PC-3 (cell line): ENCODE results near the gene RGS3. TPM values are rescaled to one million over a fixed set of nuclear protein-coding genes. Genes with fewer than 3 reads are reported as not detected.

Experiments
- ATAC-seq: fragments of 200-7000 bp; cut with Tn5 transposase; 2 replicates; pipeline ENCODE4 v1.9.1; 2020; ENCODE audit warnings: mild to moderate bottlenecking, moderate library complexity
- BruUV-seq: library from RNA; stranded (reverse); fragments of 400-500 nt; replicated peaks from 2 replicates; lab custom pipeline; 2021; lab: Mats Ljungman, UMichigan
- CTCF ChIA-PET: fragments of 300-600 bp; sonication (Branson Sonifier 250); formaldehyde crosslinking; loops from one replicate; lab custom pipeline; 2022; ENCODE audit warnings: antibody characterized with exemption; lab: Charles Lee
- POLR2A ChIA-PET: fragments of 300-600 bp; sonication (Branson Sonifier 250); formaldehyde crosslinking; loops from one replicate; lab custom pipeline; 2022; ENCODE audit warnings: antibody characterized with exemption; ENCODE audit not compliant: unreplicated experiment; lab: Charles Lee
- DNase-seq: peaks from one replicate; pipeline ENCODE4 v3.0.0-alpha.2; 2015
- H2AFZ ChIP-seq: fragments of 300-600 bp; sonication (generic); 2 replicates; pipeline ENCODE4 v1.6.0; 2016; ENCODE audit warnings: antibody characterized with exemption, low read length
- H3F3A ChIP-seq: fragments of 300-600 bp; sonication (generic); one replicate; pipeline ENCODE4 v1.6.0; 2017; ENCODE audit warnings: antibody characterized with exemption, low read length, control low read depth, mild to moderate bottlenecking; ENCODE audit not compliant: unreplicated experiment
- H3K27ac ChIP-seq: fragments of 300-600 bp; sonication (generic); 2 replicates; pipeline ENCODE4 v1.5.1; 2016; ENCODE audit warnings: mild to moderate bottlenecking, low read length
- H3K27me3 ChIP-seq: fragments of 300-600 bp; sonication (generic); 2 replicates; pipeline ENCODE4 v1.6.1; 2016; ENCODE audit warnings: low read length, mixed read lengths
- H3K36me3 ChIP-seq: fragments of 300-600 bp; sonication (generic); 2 replicates; pipeline ENCODE4 v1.6.1; 2016; ENCODE audit warnings: low read depth, mixed run types, low read length, mixed read lengths
- H3K4me1 ChIP-seq: fragments of 300-600 bp; sonication (generic); 2 replicates; pipeline ENCODE4 v1.5.1; 2016; ENCODE audit warnings: low read length; ENCODE audit not compliant: insufficient read depth
- H3K4me2 ChIP-seq: fragments of 300-600 bp; sonication (generic); 2 replicates; pipeline ENCODE4 v1.6.0; 2016; ENCODE audit warnings: low read length
- H3K4me3 ChIP-seq: fragments of 300-600 bp; sonication (generic); 2 replicates; pipeline ENCODE4 v1.5.1; 2016; ENCODE audit warnings: mild to moderate bottlenecking, low read length, mixed read lengths
- H3K79me2 ChIP-seq: fragments of 300-600 bp; sonication (generic); 2 replicates; pipeline ENCODE4 v1.6.1; 2017; ENCODE audit warnings: low read length, mixed read lengths
- H3K9ac ChIP-seq: fragments of 300-600 bp; sonication (generic); 2 replicates; pipeline ENCODE4 v1.6.0; 2016; ENCODE audit warnings: mild to moderate bottlenecking, low read length
- H3K9me2 ChIP-seq: fragments of 300-600 bp; sonication (generic); replicated peaks from 2 replicates; pipeline ENCODE4 v1.6.1; 2016; ENCODE audit warnings: mixed run types, low read length, mixed read lengths
- H3K9me3 ChIP-seq: fragments of 300-600 bp; sonication (generic); 2 replicates; pipeline ENCODE4 v1.6.1; 2016; ENCODE audit warnings: low read length, mixed read lengths
- H4K20me1 ChIP-seq: fragments of 300-600 bp; sonication (generic); 2 replicates; pipeline ENCODE4 v1.6.1; 2016; ENCODE audit warnings: low read length, mixed read lengths
- CTCF ChIP-seq: fragments of 300-600 bp; sonication (generic); conservative IDR thresholded peaks from 2 replicates; pipeline ENCODE4 v1.5.1; 2017; ENCODE audit warnings: antibody characterized with exemption, low read depth, mild to moderate bottlenecking, low read length
- EZH2 ChIP-seq: fragments of 300-600 bp; sonication (generic); IDR thresholded peaks from one replicate; pipeline ENCODE4 v1.6.1; 2017; ENCODE audit warnings: antibody characterized with exemption, mild to moderate bottlenecking, low read length; ENCODE audit not compliant: unreplicated experiment
- EZH2phosphoT487 ChIP-seq: fragments of 300-600 bp; sonication (generic); IDR thresholded peaks from 2 replicates; pipeline ENCODE4 v1.6.1; 2018; ENCODE audit warnings: mild to moderate bottlenecking, antibody characterized with exemption, low read length, borderline replicate concordance
- intact Hi-C: fragments of 100-400 bp; cut with micrococcal nuclease; formaldehyde crosslinking; loops from 2 replicates; pipeline ENCODE4 v1.9.0; 2023
- total RNA-seq: library from RNA; depleted of rRNA; stranded (reverse); fragments of >200 nt; gene quantifications from 2 replicates; pipeline ENCODE4 v1.2.3, GENCODE V29; 2014

The RGS3 gene
- total RNA-seq, 1 experiment from 2014 or later = 26.3 TPM

GRCh38 chr9:113492343-113493202 is 29.0 kb downstream of the RGS3 start:
- no peak overlapping the region for H2AFZ ChIP-seq
- no peaks in the 10 kb centered on the region for H3K4me1 ChIP-seq
- no peaks in the 10 kb centered on the region for H4K20me1 ChIP-seq
- no peak overlapping the region for H3K4me3 ChIP-seq
- no peaks in the 10 kb centered on the region for H3K27me3 ChIP-seq
- no peak for TF ChIP-seq EZH2
- no peak for ATAC-seq
- no peaks in the 10 kb centered on the region for H3K79me2 ChIP-seq
- H3F3A ChIP-seq = no peaks in the 10 kb centered on the region
- no peak for DNase-seq
- ChIA-PET POLR2A (no interaction called here), CTCF (interaction anchor here (0.8 kb wide), 1 partner anchor 166 kb away, joined by 3 read pairs; no protein-coding TSS in a partner anchor)
- H3K36me3 ChIP-seq = no peaks in the 10 kb centered on the region
- no peak overlapping the region for H3K9ac ChIP-seq
- H3K9me3 ChIP-seq = no peaks in the 10 kb centered on the region
- H3K27ac ChIP-seq = no peak overlapping the region
- no peaks in the 10 kb centered on the region for H3K9me2 ChIP-seq
- BruUV-seq = no TSS peak
- intact Hi-C loops = no loop called here
- no peak overlapping the region for H3K4me2 ChIP-seq

GRCh38 chr9:113493203-113493520 is 29.6 kb downstream of the RGS3 start:
- H3K9me3 ChIP-seq = no peaks in the 10 kb centered on the region
- H3K9ac ChIP-seq = no peak overlapping the region
- no peak overlapping the region for H3K4me3 ChIP-seq
- H3K4me2 ChIP-seq = no peak overlapping the region
- H3K27ac ChIP-seq = no peak overlapping the region
- H2AFZ ChIP-seq = no peak overlapping the region
- H3K79me2 ChIP-seq = no peaks in the 10 kb centered on the region
- no TSS peak for BruUV-seq
- CTCF ChIA-PET = interaction anchor here (0.8 kb wide), 1 partner anchor 165 kb away, joined by 3 read pairs; no protein-coding TSS in a partner anchor
- no peaks in the 10 kb centered on the region for H3F3A ChIP-seq
- H3K27me3 ChIP-seq = no peaks in the 10 kb centered on the region
- no peaks in the 10 kb centered on the region for H3K36me3 ChIP-seq
- DNase-seq = no peak
- ATAC-seq = no peak
- H3K9me2 ChIP-seq = no peaks in the 10 kb centered on the region
- POLR2A ChIA-PET = no interaction called here
- TF ChIP-seq CTCF (no peak), EZH2 (no peak), EZH2phosphoT487 (no peak)
- no peaks in the 10 kb centered on the region for H3K4me1 ChIP-seq
- no peaks in the 10 kb centered on the region for H4K20me1 ChIP-seq
- intact Hi-C loops = no loop called here

- BruUV-seq = no TSS peak
- no peaks in the 10 kb centered on the region for H3K79me2 ChIP-seq
- no peak for TF ChIP-seq EZH2
- TF ChIP-seq CTCF = no peak
- no peak for TF ChIP-seq EZH2phosphoT487
- H3K9me3 ChIP-seq = no peaks in the 10 kb centered on the region
- no peaks in the 10 kb centered on the region for H3K36me3 ChIP-seq
- no peak overlapping the region for H2AFZ ChIP-seq
- CTCF ChIA-PET = no interaction called here
- H4K20me1 ChIP-seq = no peaks in the 10 kb centered on the region
- H3K4me1 ChIP-seq = no peaks in the 10 kb centered on the region
- POLR2A ChIA-PET = no interaction called here
- H3K4me3 ChIP-seq = no peak overlapping the region
- no peak overlapping the region for H3K27ac ChIP-seq
- intact Hi-C loops = no loop called here
- H3K9ac ChIP-seq = no peak overlapping the region
- H3F3A ChIP-seq = no peaks in the 10 kb centered on the region
- no peak for ATAC-seq
- DNase-seq = no peak
- no peak overlapping the region for H3K4me2 ChIP-seq
- no peaks in the 10 kb centered on the region for H3K9me2 ChIP-seq
- no peaks in the 10 kb centered on the region for H3K27me3 ChIP-seq
These were observed 32.0 kb downstream of the RGS3 start for GRCh38 chr9:113495526-113495925.
